ENCODE results near the gene SMIM36.
"Not testable (repeated sequence)": the region's sequence is repeated elsewhere in the genome, so short reads cannot be mapped to it uniquely, and the experiment has no call there.

SMIM36 gene

DNA sequence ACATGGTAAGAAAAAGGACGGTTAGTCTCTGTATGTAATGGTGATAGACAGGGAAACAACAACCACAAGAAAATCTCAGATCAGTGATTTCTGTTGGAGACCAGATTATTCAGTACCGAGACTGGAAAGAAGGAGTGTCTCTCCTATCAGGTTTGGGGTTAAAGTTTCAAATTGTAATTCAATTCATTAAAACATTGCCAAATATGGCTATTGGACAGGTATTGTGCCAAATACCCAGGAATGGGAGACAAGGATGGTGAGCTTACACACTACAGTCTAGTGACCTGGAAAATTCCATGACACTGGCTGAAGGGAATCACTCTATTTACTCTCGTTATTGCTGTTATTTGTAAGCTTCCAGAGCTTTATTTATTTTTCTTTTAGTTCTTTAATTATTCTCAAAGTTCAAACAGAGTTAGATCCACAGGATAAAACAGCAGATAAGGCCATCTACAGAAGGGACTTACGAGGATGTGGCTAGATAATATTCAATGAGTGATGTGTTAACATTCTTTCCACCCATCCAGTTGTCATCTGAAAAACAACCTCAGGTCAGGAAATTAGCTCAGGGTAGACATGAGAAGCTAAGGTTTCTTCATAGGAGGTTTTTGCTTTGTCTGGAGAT is 64.6 kb downstream of the SMIM36 start:
- Histone ChIP-seq H3K27ac (no peak overlapping the region), H3K9ac (ENCODE audit: insufficient read length) (no peak overlapping the region), H3K36me3 (ENCODE audit: insufficient read depth, low read length) (no peaks in the 10 kb centered on the region), H3K4me3 (no peak overlapping the region), H3K9me3 (ENCODE audit: low read depth, low read length) (no peaks in the 10 kb centered on the region)
- DNase-seq (ENCODE audit: low read depth, low spot score), result no peak
- TF ChIP-seq FOXP2 (optimal IDR thresholded peaks at IDR 0.05; ENCODE audit: control extremely low read depth, extremely low read length, insufficient read depth) (no peak), POLR2AphosphoS5 (IDR thresholded peaks at IDR 0.05; ENCODE audit: borderline replicate concordance, low read depth, low read length) (no peak), EZH2 (IDR thresholded peaks at IDR 0.05) (no peak)

DNA sequence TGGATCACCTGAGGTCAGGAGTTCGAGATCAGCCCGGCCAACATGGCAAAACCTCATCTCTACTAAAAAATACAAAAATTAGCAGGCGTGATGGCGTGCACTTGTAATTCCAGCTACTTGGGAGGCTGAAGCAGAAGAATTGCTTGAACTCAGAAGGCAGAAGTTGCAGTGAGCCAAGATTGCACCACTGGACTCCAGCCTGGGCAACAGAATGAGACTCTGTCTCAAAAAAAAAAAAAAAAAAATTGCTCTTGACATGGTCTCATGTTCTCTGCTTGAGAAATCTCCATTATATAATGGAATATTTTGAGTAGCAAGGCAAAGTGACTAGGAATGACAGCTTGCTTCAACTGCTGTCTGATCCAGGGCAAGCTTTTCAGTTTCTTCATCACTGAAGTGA is 65.2 kb downstream of the SMIM36 start:
- H3K9ac ChIP-seq (ENCODE audit: insufficient read length); DNase-seq (ENCODE audit: low read depth, low spot score); H3K4me3 ChIP-seq; H3K27ac ChIP-seq; H3K36me3 ChIP-seq (ENCODE audit: insufficient read depth, low read length); H3K9me3 ChIP-seq (ENCODE audit: low read depth, low read length): not testable (repeated sequence)

DNA sequence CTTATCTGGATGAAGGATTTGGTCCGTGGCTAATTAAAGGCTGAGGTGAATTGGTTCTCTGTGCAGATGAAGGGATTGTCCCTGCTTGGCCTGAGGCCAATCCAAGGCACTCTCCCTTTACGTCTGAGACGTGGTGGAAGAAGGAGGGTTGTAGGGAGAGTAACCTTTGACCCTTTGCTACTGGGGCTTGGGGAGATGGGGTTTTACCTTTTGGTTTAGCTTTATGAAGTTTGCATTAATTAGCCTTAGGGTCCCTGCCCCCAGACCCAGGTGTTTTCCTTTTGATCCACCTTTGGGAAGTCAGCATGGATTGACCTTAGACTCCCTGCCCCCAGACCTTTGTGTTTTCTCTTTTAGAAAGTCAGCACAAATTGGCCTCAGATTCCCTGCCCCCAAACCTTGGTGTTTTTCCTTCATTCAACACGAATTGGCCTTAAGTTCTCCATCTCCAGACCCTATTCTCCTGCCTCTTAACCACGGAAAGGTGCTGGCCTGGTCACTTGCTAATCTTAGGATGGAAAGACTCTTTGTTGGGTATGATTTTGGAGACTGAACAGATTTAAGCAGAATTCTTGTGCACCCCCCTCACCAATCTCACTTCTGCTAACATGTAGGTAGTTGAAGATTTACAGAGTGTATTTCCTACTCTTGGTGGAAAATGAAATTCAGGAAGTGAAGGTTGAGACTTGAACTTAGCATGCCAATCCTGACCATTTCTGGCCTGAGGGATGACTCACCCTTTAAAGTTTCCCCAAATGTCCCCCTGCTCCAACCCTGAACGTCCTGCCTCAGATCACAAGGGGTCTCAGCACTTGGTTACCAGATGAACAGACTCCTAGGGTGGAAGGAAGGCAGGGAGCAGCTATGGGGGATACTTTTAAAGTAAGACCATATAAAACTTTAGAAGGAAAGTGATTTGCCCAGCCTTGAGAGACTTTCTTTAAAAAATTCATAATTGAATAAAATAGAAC is 66.5 kb downstream of the SMIM36 start:
- H3K36me3 ChIP-seq (ENCODE audit: insufficient read depth, low read length), result no peaks in the 10 kb centered on the region
- DNase-seq (ENCODE audit: low read depth, low spot score), result no peak
- no peak for TF ChIP-seq EZH2 (IDR thresholded peaks at IDR 0.05)
- no peak for TF ChIP-seq FOXP2 (optimal IDR thresholded peaks at IDR 0.05; ENCODE audit: control extremely low read depth, extremely low read length, insufficient read depth)
- TF ChIP-seq POLR2AphosphoS5 (IDR thresholded peaks at IDR 0.05; ENCODE audit: borderline replicate concordance, low read depth, low read length), result no peak
- no peak overlapping the region for H3K27ac ChIP-seq
- no peaks in the 10 kb centered on the region for H3K9me3 ChIP-seq (ENCODE audit: low read depth, low read length)
- no peak overlapping the region for H3K4me3 ChIP-seq
- no peak overlapping the region for H3K9ac ChIP-seq (ENCODE audit: insufficient read length)

DNA sequence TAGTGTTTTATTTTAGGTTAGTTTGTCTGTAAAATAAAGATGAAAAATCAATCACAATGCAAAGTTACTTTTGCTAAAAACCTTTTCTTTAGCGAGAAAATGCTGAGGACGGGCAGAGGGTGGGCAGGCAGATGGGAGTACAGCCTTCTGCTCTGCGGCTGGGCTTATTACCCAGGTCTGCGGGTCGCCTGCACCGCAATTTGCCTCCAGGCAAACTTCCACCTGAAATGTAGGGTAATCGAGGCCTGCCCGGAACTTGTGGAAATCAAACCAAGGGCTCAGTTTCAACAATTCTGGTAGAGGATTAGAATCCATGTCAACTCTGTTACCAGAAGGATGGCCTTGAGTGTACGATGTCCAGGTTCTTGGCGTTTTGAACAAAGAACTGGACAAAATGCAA is 67.3 kb downstream of the SMIM36 start:
- no peak for DNase-seq (ENCODE audit: low read depth, low spot score)
- H3K36me3 ChIP-seq (ENCODE audit: insufficient read depth, low read length), result no peaks in the 10 kb centered on the region
- H3K9me3 ChIP-seq (ENCODE audit: low read depth, low read length), result no peaks in the 10 kb centered on the region
- H3K4me3 ChIP-seq, result no peak overlapping the region
- H3K9ac ChIP-seq (ENCODE audit: insufficient read length), result no peak overlapping the region
- TF ChIP-seq POLR2AphosphoS5 (IDR thresholded peaks at IDR 0.05; ENCODE audit: borderline replicate concordance, low read depth, low read length), result no peak
- TF ChIP-seq EZH2 (IDR thresholded peaks at IDR 0.05), result no peak
- TF ChIP-seq FOXP2 (optimal IDR thresholded peaks at IDR 0.05; ENCODE audit: control extremely low read depth, extremely low read length, insufficient read depth), result no peak
- H3K27ac ChIP-seq, result no peak overlapping the region

DNA sequence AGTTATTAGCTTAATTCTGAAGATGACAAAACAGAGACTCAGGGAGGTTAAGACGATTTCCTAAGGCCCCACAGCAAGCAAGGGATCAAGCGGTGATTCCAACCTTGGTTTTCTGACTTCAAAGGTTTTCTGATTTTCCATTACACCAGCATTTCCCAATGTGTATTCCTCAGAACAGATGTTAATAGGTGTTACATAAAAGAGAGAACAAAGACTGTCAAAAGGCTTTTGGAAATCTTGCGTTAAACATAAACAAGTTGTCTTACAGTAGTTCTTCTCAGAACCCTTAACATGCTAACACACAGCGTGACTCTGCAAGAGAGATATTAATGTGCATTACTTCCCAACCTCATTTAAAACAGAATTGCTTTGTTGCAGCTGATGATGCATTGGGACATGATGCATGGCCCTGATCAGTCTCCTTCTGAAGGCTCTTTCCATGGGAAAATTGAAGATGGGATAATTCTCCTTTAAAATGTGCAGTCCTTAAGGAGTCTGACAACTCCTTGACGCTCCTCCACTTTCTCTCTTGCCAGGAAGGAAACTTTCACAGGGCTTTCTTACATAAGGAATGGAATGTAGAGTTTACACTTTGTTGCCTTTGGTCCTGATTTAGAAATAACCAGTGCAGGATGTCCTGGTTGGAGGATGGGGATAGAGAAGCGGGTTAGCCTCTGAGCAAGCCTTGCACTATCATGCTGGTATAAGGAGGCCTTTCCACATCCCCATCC is 68.1 kb downstream of the SMIM36 start:
- Histone ChIP-seq H3K4me3 (no peak overlapping the region), H3K36me3 (ENCODE audit: insufficient read depth, low read length) (no peaks in the 10 kb centered on the region), H3K9me3 (ENCODE audit: low read depth, low read length) (no peaks in the 10 kb centered on the region), H3K9ac (ENCODE audit: insufficient read length) (no peak overlapping the region), H3K27ac (no peak overlapping the region)
- no peak for DNase-seq (ENCODE audit: low read depth, low spot score)
- no peak for TF ChIP-seq FOXP2 (optimal IDR thresholded peaks at IDR 0.05; ENCODE audit: control extremely low read depth, extremely low read length, insufficient read depth)

DNA sequence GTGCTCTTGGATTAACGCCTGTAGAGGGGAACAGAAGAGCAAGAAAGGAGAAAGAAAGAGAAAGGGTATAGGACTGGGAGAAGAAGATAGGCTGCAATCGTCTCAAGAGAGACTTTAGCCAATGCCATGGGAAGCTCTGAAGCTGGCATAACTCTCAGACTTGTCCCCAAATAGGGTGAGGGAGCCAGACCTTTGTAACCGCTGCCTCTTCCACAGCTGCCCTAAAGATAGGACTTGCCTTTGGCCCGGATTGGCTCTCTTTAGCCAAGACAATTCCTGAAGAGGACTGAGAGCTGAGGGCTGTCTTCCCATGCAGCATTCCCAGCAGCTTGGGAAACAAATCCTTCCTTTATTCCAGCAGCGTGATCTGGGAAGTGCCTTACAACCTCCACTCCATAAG is 68.8 kb downstream of the SMIM36 start:
- Histone ChIP-seq H3K9me3 (ENCODE audit: low read depth, low read length) (no peaks in the 10 kb centered on the region), H3K27ac (no peak overlapping the region), H3K9ac (ENCODE audit: insufficient read length) (no peak overlapping the region), H3K4me3 (no peak overlapping the region), H3K36me3 (ENCODE audit: insufficient read depth, low read length) (no peaks in the 10 kb centered on the region)
- DNase-seq (ENCODE audit: low read depth, low spot score), result no peak
- TF ChIP-seq POLR2AphosphoS5 (IDR thresholded peaks at IDR 0.05; ENCODE audit: borderline replicate concordance, low read depth, low read length) (no peak), EZH2 (IDR thresholded peaks at IDR 0.05) (no peak), FOXP2 (optimal IDR thresholded peaks at IDR 0.05; ENCODE audit: control extremely low read depth, extremely low read length, insufficient read depth) (no peak)

DNA sequence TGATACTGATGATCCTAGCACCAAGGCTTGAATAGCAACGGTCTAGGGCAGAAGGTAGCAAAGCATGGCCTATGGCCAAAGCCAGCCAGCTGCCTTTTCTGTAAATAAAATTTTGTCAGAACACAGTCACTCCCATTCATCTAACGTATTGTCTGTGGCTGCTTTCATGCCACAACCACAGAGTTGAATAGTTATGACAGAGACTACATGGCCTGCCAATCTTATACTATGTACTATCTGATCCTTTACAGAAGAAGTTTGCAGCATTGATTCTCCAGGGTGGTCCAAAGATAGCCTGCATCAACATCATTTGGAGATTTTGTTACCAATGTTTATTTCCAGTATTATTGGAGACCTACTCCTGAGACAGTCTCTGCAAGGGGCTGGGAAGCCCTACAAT is 69.7 kb downstream of the SMIM36 start:
- DNase-seq (ENCODE audit: low read depth, low spot score), result no peak
- H3K36me3 ChIP-seq (ENCODE audit: insufficient read depth, low read length), result no peaks in the 10 kb centered on the region
- no peak overlapping the region for H3K4me3 ChIP-seq
- H3K27ac ChIP-seq, result no peak overlapping the region
- no peak overlapping the region for H3K9ac ChIP-seq (ENCODE audit: insufficient read length)
- TF ChIP-seq POLR2AphosphoS5 (IDR thresholded peaks at IDR 0.05; ENCODE audit: borderline replicate concordance, low read depth, low read length), result no peak
- no peak for TF ChIP-seq FOXP2 (optimal IDR thresholded peaks at IDR 0.05; ENCODE audit: control extremely low read depth, extremely low read length, insufficient read depth)
- no peak for TF ChIP-seq EZH2 (IDR thresholded peaks at IDR 0.05)
- no peaks in the 10 kb centered on the region for H3K9me3 ChIP-seq (ENCODE audit: low read depth, low read length)

DNA sequence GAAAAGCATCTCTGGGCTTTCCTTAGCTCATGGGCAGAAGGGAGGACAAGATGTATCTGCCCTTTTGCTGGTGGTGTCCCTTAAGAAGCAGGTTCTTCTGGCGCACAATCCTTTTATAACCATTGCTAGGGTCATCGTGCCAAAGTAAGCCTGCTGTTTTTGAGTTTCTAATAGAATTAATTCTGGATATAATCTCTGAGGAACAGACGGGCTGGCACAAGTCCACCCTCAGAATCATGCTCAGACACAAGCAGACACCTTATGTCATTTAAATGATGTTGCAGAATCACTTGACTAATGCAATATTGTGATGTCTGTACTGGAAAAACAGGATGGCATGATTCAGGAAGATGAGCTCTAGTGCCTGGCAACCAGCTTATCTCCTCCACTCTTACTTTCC is 70.9 kb downstream of the SMIM36 start:
- no peak for DNase-seq (ENCODE audit: low read depth, low spot score)
- no peak overlapping the region for H3K27ac ChIP-seq
- no peaks in the 10 kb centered on the region for H3K36me3 ChIP-seq (ENCODE audit: insufficient read depth, low read length)
- H3K4me3 ChIP-seq, result no peak overlapping the region
- H3K9ac ChIP-seq (ENCODE audit: insufficient read length), result no peak overlapping the region
- TF ChIP-seq EZH2 (IDR thresholded peaks at IDR 0.05) (no peak), FOXP2 (optimal IDR thresholded peaks at IDR 0.05; ENCODE audit: control extremely low read depth, extremely low read length, insufficient read depth) (no peak), POLR2AphosphoS5 (IDR thresholded peaks at IDR 0.05; ENCODE audit: borderline replicate concordance, low read depth, low read length) (no peak)
- no peaks in the 10 kb centered on the region for H3K9me3 ChIP-seq (ENCODE audit: low read depth, low read length)
